ENCODE data around the gene CDC42BPA.

GRCh38 chr1:227092069-227092468, 226.2 kb downstream of the CDC42BPA start:
- no peak for TF ChIP-seq POLR2A (IDR thresholded peaks at IDR 0.05)
- TF ChIP-seq, protein P1, sequence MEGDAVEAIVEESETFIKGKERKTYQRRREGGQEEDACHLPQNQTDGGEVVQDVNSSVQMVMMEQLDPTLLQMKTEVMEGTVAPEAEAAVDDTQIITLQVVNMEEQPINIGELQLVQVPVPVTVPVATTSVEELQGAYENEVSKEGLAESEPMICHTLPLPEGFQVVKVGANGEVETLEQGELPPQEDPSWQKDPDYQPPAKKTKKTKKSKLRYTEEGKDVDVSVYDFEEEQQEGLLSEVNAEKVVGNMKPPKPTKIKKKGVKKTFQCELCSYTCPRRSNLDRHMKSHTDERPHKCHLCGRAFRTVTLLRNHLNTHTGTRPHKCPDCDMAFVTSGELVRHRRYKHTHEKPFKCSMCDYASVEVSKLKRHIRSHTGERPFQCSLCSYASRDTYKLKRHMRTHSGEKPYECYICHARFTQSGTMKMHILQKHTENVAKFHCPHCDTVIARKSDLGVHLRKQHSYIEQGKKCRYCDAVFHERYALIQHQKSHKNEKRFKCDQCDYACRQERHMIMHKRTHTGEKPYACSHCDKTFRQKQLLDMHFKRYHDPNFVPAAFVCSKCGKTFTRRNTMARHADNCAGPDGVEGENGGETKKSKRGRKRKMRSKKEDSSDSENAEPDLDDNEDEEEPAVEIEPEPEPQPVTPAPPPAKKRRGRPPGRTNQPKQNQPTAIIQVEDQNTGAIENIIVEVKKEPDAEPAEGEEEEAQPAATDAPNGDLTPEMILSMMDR (IDR thresholded peaks at IDR 0.05), result no peak
